ENCODE results near the gene CDKN2B.

Gene CDKN2B

GRCh38 chr9:22033012-22033630 is 24.0 kb upstream of the CDKN2B start:
- peak; percentile 28 for DNase-seq

DNA sequence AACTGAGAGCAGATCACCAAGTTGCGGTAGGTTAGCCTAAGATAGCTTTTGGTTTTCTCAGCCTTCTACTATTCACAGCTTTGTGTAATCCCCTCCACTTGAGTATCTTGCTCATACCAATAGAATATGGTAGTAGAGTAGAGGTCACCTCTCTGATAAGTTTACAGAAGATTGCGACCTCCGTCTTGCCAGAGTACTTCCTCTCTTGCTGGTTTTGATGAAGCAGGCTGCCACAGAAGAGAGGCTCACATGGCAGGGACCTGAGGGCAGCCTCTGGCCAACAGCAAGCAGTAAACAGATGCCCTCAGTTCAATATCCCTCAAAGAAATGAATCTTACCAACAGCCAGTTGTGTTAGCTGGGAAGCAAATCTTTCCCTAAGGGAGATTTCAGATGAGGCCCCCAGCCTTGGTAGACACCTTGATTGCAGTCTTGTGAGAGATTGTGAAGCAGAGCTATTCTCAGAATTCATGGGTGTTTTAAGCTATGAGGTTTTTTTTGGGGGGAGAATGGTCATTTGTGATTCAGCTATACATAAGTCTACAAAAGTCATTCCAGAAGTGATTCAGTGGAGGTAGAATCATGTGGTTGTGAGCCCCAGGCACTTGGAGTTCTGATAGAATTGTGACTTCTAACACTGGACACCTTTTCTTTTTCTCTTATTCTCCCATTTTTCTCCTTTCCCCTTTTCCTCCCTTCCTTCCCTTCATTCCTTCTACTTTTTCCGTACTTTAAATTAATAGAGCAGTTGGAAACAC is 22.7 kb upstream of the CDKN2B start:
- DNase-seq, result no peak

GRCh38 chr9:22030101-22030598 is 21.0 kb upstream of the CDKN2B start:
- no peak for DNase-seq

GRCh38 chr9:22029231-22029630 is 20.1 kb upstream of the CDKN2B start:
- no peak for DNase-seq

DNA sequence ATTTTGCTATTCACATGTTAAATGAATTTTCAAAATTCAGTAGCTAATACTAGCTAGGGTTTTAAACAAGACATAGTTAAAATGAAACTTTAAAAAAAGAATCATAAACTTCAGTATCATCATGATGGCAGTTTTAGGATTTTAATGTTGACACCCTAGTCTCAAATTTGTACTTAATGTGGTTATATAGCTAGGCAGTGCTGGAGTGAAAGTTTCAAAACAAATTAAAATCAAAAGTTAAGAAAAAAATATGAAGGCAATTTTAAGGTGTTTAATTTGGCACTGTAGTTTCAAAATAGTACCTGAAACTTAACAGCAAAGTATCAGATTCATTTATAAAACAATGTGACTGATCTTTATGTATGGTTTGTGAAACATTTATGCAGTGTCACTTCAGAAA is 19.3 kb upstream of the CDKN2B start:
- DNase-seq, result no peak

DNA sequence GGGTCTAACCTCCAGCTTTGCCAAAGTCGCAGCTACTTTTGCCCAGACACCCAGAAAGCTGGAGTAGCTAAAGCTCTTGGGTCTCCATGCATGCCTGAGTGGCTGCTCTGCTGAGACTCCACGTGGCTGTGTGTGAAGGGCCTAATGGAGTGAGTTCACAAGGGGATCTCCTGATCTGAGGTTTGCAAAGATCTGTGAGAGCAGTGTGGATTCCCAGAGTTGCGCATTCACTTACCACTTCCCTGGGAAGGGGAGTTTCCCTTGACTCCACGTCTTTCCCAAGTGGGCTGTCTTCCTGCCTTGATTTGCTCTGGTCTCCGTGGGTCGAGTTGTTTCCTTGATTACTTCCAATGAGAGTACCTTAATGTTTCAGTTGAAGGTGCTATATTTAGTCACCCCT is 17.6 kb upstream of the CDKN2B start:
- DNase-seq, result no peak

DNA sequence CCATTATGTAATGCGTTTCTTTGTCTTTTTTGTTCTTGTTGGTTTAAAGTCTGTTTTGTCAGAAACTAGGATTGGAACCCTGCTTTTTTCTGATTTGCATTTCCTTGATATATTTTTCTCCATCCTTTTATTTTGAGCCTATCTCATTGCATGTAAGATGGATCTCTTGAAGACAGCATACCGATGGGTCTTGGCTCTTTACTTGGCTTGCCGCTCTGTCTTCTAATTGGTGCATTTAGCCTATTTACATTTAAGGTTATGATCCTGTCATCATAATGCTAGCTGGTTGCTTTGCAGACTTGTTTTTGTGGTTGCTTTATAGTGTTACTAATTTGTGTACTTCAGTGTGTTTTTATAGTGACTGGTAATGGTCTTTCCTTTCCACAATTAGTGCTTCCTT is 13.3 kb upstream of the CDKN2B start:
- DNase-seq, result no peak

GRCh38 chr9:22010866-22011625 is 1.9 kb upstream of the CDKN2B start:
- no peak for DNase-seq

DNA sequence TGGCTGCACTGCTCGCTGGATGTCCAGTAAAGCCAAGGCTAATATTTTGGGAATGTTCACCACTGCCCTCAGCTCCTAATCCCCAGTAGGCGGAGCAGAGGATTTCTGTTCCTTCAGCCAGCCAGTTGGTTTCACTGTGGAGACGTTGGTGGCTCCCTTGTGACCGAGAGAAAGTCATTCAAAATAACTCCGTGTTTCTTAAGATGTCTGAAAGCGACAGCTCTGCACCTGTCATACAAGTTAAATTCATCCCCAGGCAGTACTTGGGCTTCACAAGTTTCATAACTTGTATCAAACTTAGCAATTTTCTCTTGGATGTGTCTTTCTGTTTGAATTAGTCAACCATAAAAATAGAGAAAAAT is 382 bp upstream of the CDKN2B start:
- DNase-seq, result no peak

DNA sequence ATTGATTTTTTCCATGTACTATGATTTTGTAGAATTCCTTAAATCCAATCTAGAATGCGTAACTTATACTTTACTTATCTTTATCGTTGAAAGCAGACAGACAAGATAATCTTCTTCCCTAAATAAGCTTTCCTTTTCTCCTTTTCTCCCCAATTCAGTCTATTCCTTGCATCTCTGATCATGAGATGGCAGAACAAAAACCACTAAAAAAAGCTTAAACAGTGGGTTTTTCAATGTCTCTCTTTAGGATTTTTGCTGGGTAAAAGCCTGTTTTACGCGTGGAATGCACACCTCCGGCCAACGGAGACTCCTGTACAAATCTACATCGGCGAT is 755 bp downstream of the CDKN2B start:
- DNase-seq, result no peak

DNA sequence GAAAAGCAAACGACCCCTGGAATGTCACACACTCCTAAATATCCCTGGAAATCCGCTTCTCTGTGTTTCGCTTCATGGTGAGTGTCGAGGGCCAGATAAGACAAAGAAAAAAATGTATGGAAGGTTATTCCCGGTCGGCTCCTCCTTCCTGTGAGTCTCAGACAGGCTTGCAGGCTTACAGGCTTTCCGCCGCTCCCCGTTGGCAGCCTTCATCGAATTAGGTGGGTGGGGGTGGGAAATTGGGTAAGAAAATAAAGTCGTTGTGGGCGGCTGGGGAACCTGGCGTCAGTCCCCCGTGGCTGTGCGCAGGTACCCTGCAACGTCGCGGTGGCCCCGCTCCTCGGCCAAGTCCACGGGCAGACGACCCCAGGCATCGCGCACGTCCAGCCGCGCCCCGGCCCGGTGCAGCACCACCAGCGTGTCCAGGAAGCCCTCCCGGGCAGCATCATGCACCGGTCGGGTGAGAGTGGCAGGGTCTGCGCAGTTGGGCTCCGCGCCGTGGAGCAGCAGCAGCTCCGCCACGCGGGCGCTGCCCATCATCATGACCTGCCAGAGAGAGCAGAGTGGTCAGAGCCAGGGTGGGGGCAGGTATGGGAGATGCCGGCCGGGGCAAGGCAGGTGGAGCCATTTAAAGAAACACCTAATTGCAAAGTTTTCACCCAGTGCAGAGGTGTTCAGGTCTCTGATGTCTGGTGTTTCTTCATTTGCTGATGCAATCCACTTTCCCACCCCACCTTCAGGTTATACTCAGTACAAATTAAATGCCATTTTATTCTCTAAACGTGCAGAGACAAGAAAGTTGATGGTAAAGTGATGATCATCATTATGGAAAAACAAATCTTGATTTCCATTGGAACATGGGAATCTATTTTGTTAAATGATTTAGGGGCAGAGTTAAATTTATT is 3.2 kb downstream of the CDKN2B start:
- no peak for DNase-seq

DNA sequence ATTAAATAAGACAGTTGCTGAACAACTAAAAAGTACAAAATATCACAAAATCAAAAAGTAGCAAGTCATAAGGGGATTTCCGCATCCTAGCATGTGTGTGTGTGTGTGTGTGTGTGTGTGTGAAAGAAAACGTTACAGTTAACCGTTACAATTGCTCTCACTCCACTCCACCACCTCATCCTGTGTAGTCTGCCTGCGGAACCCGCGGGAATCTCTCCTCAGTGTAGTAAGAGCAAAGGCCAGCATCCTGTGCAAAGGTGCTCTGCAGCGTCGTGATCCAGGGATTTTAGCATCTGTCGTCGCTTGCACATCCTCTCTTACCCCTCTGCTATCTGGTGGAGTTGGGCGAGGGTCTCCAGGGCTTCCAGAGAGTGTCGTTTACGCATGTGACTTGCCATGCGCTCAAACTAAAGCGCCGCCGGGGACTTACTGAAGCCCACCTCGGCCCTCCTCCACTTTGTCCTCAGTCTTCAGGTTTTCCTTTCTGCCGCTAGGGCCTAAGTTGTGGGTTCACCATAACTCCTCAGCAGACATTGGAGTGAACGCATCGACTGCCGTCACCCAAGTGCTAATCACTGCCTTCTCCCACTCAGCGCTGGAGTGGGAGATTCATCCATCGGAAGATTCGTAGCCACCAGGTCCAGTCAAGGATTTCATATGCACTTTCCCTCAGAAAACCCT is 3.9 kb downstream of the CDKN2B start:
- DNase-seq, result no peak

- DNase-seq, result no peak
Observed at GRCh38 chr9:22002038-22002437, 7.1 kb downstream of the CDKN2B start.

DNA sequence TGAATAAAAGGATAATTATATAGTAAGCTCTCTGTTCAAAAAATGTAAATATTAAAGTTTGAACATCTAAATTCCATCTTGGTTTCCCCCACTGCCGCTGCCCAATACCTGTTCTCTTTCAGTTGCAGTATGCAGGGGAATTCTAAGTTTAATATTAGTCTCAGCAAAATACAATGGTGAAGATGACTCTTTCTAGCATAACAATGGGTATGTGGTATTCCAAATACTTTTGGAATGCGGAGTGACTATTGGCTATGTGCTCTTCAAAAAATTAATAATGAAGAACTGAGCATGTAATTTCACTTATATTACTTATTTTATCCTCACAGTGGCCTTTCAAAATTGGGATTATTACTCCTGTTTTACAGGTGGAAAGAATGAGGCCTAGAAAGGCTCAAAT is 11.1 kb downstream of the CDKN2B start:
- DNase-seq, result no peak

GRCh38 chr9:21997480-21997879 is 11.6 kb downstream of the CDKN2B start:
- DNase-seq, result no peak

DNA sequence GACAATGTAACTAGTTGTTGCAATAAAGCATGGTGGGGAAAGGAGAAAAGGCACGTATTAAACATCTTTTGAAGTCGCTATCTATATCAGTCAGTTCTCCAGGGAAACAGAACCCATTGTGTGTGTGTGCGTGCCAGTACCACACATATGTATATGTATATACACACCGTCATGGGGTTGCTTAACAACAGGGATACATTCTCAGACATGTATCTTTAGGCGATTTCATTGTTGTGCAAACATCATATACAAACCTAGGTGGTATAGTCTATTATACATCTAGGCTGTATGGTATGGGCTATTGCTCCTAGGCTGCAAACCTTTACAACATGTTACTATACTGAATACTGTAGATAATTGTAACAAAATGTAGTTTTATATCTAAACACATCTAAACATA is 12.2 kb downstream of the CDKN2B start:
- no peak for DNase-seq

- DNase-seq, result peak; percentile 42
Observed at GRCh38 chr9:21996438-21996837, 12.7 kb downstream of the CDKN2B start.

GRCh38 chr9:21995666-21996398 is 13.3 kb downstream of the CDKN2B start:
- DNase-seq, result peak; percentile 84

DNA sequence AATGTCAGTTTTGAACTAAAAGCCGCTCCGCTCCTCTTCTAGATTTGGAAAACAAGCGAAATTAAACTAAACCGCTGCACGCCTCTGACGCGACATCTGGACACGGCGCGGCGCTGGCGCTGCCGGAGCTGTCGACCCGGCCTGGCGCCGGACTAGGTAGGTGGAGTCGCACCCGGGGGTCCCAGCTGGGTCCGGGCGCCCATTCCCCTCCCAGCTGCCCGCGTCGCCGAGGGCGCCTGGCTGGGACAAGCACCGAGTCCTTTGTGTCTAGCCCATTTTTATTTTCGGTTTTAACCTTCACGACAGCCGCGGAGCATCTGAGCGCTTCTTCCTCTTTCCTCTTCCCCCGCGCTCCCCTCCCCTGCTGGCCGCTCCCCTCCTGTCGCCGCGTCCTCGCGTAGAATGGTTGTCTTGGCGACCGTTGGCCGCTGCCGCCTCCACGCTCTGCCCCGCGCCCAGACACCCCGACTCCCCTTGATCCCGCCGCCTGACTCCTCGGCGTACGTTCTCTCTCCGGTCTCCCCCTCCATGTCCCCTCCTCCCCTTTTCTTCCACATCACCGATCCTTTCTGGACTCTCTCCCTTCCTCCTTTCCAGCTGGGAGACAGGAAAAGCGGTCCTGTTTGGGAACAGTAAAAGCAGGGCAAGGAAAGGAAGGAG is 14.0 kb downstream of the CDKN2B start:
- peak; percentile 95 for DNase-seq

- DNase-seq, result peak; percentile 97
Observed at GRCh38 chr9:21994556-21995005, 14.5 kb downstream of the CDKN2B start, which contains the start of gene CDKN2B-AS1. TSS of gene CDKN2B-AS1 (plus strand) at chr9:21994791.

Measured in NCI-H69 (cell line).